Muscle of leg (tissue), 11 donors: Measurements from ENCODE around the gene EBF4. TPM values are rescaled to one million over a fixed set of nuclear protein-coding genes. Genes with fewer than 3 reads are reported as not detected.

Experiments used
- DNase-seq: peaks from one replicate; pipeline ENCODE4 v3.0.0; 2013
- H3K27ac ChIP-seq: one replicate; pipeline ENCODE4 v1.5.1; 2013; ENCODE audit warnings: mild to moderate bottlenecking, low read length, control low read depth
- H3K27me3 ChIP-seq: one replicate; pipeline ENCODE4 v1.6.1; 2013; ENCODE audit warnings: low read length; ENCODE audit not compliant: control insufficient read depth, insufficient read depth
- H3K36me3 ChIP-seq: one replicate; pipeline ENCODE4 v1.6.1; 2013; ENCODE audit warnings: low read length; ENCODE audit not compliant: control insufficient read depth, insufficient read depth
- H3K4me1 ChIP-seq: one replicate; pipeline ENCODE4 v1.6.1; 2013; ENCODE audit warnings: low read length; ENCODE audit not compliant: control insufficient read depth, insufficient read depth
- H3K4me3 ChIP-seq: one replicate; pipeline ENCODE4 v1.5.1; 2013; ENCODE audit warnings: low read length, control low read depth
- H3K9me3 ChIP-seq: replicated peaks from 2 replicates; pipeline ENCODE4 v1.6.1; 2013; ENCODE audit warnings: low read depth, low read length; ENCODE audit not compliant: control insufficient read depth
- WGBS: methylation state at CpG from one replicate; pipeline ENCODE4 v1.1.5; 2013; ENCODE audit warnings: missing lambda C conversion rate; ENCODE audit not compliant: insufficient coverage; 5-methylcytosine and 5-hydroxymethylcytosine counted together
- polyA plus RNA-seq, 8 donors: library from polyadenylated mRNA; unstranded; fragments of 120-200 nt; gene quantifications; one replicate each; pipeline versions ENCODE4 v1.2.1 to v1.2.3, GENCODE V29; 2013; ENCODE audit warnings: inconsistent platforms in 1 of 8, low replicate concordance in 1 of 8; ENCODE audit not compliant: insufficient read length in 8 of 8, insufficient read depth in 1 of 8
- total RNA-seq: library from RNA; stranded (reverse); fragments of 120-200 nt; gene quantifications from one replicate; pipeline ENCODE4 v1.2.4, GENCODE V29; 2013

EBF4 gene
- total and polyA plus RNA-seq, 9 donors, result 3.2 to 8.9 (median 4.4) TPM

DNA sequence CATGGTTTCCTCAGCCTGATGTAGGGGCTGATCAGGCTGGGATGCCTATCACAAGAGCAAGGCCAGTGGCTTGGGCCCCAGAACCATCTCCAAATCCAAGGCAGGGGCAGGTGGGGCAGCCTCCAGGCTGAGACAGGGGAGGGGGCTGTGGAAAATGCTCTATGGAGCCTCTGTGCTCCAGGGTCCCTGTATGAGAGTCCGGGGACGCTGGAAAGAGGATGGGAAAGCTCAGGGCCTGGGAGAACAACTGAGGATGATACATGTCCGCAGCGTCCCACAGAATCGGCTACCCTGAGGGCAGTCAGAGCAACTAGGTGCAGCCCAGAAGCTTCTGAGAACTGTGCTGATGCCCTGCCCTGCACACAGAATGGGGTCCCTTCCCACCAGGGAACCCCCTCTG is 64.4 kb downstream of the EBF4 start:
- Histone ChIP-seq H3K4me1 (peaks cover 11% of the 10 kb centered on the region), H3K27me3 (peaks cover 49% of the 10 kb centered on the region), H3K36me3 (no peaks in the 10 kb centered on the region), H3K27ac (no peak overlapping the region), H3K4me3 (no peak overlapping the region), H3K9me3 (no peaks in the 10 kb centered on the region)
- no peak for DNase-seq
- 87% methylated on average over 5 of the region's 5 CpGs for WGBS

DNA sequence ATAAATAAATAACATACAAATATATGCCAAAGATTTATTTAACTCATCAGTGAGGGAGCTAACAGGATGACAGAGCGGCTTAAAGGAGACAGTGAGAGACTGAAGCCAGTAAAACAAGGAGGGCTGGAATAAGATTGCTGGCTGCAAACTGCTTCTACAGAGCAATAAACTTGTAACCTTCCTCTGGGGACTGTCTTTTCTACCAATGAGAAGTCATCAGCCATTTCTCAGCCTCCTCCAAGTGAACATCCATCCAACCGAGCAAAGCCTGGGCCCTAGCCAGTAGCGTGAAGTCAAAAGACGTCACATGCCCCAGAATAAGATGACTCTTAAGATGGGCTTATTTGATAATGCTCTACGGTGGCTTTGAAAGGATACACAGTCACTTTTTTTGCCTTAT is 65.4 kb downstream of the EBF4 start:
- H3K4me3 ChIP-seq, result no peak overlapping the region
- peaks cover 44% of the 10 kb centered on the region for H3K27me3 ChIP-seq
- WGBS, result 35% methylated on average over 4 of the region's 5 CpGs

DNA sequence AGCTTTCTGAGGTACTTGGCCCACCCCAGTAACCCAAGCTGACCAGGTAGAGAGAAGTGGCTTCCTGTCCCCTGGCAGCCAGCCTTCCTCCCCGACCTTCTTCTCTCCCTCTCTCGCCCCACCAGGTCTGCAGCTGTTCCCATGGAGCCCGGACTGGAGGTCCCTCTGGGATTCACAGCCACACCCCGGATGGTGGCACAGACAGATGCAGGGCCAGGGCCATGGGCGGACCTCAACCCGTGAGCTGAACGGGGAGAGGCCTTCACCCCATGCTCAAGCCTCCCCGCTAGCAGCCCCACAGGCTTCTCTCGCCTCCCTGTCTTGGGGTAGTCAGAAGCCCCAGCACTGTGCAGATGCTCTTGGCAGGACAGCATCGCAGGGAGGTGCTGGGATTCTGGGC is 66.6 kb downstream of the EBF4 start:
- peaks cover 32% of the 10 kb centered on the region for H3K27me3 ChIP-seq
- 70% methylated on average over 5 of the region's 10 CpGs for WGBS

More for the DNA sequence above, 65.4 kb downstream of the EBF4 start:
- Histone ChIP-seq H3K4me1 (peaks cover 4% of the 10 kb centered on the region), H3K9me3 (no peaks in the 10 kb centered on the region), H3K27ac (no peak overlapping the region), H3K36me3 (no peaks in the 10 kb centered on the region)
- DNase-seq, result peak; percentile 84

DNA sequence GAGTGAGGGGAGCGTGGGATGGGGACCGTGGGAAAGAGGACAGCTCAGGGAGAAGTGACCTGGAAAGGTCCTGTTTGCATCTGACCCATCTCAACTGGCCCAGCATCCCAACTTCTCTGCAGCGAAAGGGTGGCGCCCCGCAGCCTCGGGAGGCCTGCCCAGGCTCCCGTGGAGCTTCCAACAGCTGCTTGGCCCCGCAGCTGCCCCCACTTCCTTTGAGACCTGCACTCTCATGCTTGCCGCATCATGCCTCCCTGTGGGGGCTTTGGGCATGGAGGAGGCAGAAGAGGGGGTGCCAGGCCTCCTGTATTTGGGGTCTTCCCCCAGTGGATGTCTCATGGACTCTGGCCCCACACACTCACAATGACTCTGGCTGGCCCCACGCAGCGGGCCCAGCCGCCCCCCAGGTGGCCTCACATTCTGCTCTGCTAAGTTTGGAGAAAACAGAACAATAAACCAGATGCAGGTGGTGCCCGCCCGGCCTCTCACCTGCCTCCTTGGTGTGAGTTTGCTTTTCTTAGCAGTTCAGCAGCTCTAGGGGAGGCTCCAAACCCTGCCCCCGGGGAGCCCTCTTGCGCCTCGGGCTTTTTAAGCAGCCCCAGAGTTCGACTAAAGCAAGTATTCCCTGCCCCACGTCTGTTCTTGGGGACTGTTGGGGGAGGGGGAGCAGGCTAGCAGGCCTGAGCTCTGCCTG is 67.2 kb downstream of the EBF4 start:
- DNase-seq, result no peak
- H3K36me3 ChIP-seq, result no peaks in the 10 kb centered on the region
- H3K9me3 ChIP-seq, result no peaks in the 10 kb centered on the region
- H3K4me1 ChIP-seq, result no peaks in the 10 kb centered on the region
- H3K27me3 ChIP-seq, result peaks cover 30% of the 10 kb centered on the region
- 39% methylated on average over 6 of the region's 19 CpGs for WGBS
- no peak overlapping the region for H3K4me3 ChIP-seq
- H3K27ac ChIP-seq, result no peak overlapping the region

More for the DNA sequence above, 66.6 kb downstream of the EBF4 start:
- Histone ChIP-seq H3K4me3 (no peak overlapping the region), H3K27ac (no peak overlapping the region), H3K4me1 (no peaks in the 10 kb centered on the region), H3K9me3 (no peaks in the 10 kb centered on the region), H3K36me3 (no peaks in the 10 kb centered on the region)
- no peak for DNase-seq

DNA sequence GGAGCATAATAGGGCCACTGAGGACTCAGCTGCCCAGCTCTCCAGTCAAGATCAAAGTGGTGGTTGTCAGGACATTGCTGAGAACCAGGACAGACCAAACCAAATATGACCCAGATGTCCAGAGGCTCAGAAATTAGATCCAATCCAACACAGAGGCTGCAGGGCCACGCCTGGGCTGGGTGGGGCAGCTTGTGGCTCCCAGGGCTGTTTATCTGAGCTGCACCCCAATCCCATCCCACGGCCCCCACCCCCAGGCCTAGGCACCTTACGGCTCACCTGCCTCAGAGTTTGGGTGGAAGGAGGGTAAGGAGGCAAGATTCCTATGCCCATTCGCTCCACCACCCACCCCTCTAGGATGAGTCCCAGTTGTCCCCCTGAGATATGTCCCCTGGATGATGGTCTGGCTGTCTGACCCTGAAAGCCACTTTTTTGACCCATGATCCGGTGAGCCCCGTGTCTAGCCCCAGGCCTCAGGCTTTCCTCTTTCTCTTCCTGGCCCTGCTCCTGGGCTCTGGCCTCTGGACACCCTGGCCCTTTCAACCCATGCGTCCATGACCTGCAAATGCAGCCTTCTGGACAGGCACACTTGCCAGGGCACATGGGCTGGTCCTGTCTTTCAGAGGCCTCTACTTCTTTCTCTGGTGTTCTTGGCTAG is 67.8 kb downstream of the EBF4 start:
- H3K27ac ChIP-seq, result no peak overlapping the region
- 84% methylated on average over 4 of the region's 7 CpGs for WGBS
- DNase-seq, result no peak
- peaks cover 23% of the 10 kb centered on the region for H3K27me3 ChIP-seq
- no peaks in the 10 kb centered on the region for H3K4me1 ChIP-seq
- no peaks in the 10 kb centered on the region for H3K36me3 ChIP-seq
- no peaks in the 10 kb centered on the region for H3K9me3 ChIP-seq
- no peak overlapping the region for H3K4me3 ChIP-seq

DNA sequence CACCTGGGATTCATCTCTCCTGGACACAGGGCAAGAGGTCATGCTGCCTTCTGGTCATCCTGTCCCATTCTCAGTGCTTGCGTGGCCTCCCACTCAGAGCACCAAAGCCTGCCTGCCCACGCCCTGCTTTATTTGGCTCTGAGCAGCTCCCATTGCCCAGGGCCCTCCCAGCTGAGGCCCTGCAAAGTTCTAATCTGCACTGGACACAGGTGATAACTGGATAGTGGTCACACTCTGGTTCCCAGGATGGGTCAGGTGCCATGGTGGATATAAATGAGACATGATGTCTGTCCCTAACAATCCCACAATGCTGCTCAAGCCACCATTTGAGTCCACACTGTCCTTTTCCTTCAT is 68.3 kb downstream of the EBF4 start:
- H3K27ac ChIP-seq, result no peak overlapping the region
- WGBS, result 94% methylated on average over 2 of the region's 2 CpGs
- H3K4me1 ChIP-seq, result no peaks in the 10 kb centered on the region
- DNase-seq, result no peak
- H3K36me3 ChIP-seq, result no peaks in the 10 kb centered on the region
- H3K27me3 ChIP-seq, result peaks cover 18% of the 10 kb centered on the region
- no peaks in the 10 kb centered on the region for H3K9me3 ChIP-seq
- no peak overlapping the region for H3K4me3 ChIP-seq

DNA sequence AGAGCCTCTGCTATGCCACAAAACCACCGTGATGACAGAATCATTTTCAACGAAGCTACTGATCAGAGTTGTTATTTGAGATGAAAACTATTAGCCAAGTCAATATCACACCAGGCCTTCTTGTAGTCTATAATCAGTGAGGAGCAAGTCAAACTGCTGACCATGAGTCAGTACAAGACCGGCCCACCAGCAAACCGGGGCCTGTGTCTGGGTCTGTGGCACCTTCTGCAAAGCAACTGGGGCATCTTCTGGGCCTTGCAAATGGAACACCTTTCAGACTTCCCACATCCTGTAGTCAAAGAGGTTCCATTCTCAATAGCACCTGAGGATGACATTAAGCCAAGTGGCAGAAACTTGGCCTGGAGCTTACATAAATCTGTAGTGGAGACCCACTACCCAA is 69.3 kb downstream of the EBF4 start:
- Histone ChIP-seq H3K27me3 (peaks cover 12% of the 10 kb centered on the region), H3K4me1 (no peaks in the 10 kb centered on the region), H3K4me3 (no peak overlapping the region), H3K27ac (no peak overlapping the region), H3K9me3 (no peaks in the 10 kb centered on the region), H3K36me3 (no peaks in the 10 kb centered on the region)
- DNase-seq, result no peak
- WGBS, result 89% methylated on average over 2 of the region's 4 CpGs

DNA sequence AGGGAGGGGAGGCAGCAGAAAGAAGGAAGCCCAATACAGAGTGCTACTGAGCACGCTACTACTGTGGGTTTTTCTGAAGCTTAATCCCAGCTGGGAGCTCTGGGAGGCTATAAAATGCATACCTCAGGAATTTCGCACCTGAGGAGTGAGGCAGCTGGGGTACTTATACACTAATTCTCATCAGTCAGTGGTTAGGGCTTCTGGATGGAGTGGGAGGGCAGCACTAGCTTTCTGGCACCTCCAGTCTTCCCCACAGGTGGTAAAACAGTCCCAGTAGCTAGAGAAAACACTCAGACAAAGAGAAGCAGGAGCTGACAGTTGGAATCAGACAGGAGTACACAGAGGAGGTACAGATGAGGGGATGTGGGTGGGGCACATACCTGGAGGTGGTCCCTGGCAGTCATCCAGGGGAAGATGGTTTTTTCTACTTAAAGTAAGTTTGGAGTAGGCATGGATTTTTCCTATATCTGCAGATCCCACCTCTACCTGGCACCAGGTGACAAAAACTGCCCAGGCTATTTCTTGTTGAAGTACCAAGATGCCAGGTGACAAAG is 70.1 kb downstream of the EBF4 start:
- no CpG with 5 or more reads among the region's 2 CpGs for WGBS
- DNase-seq, result no peak
- H3K4me3 ChIP-seq, result no peak overlapping the region
- H3K27ac ChIP-seq, result no peak overlapping the region
- H3K9me3 ChIP-seq, result no peaks in the 10 kb centered on the region
- no peaks in the 10 kb centered on the region for H3K4me1 ChIP-seq
- no peaks in the 10 kb centered on the region for H3K36me3 ChIP-seq
- peaks cover 9% of the 10 kb centered on the region for H3K27me3 ChIP-seq

DNA sequence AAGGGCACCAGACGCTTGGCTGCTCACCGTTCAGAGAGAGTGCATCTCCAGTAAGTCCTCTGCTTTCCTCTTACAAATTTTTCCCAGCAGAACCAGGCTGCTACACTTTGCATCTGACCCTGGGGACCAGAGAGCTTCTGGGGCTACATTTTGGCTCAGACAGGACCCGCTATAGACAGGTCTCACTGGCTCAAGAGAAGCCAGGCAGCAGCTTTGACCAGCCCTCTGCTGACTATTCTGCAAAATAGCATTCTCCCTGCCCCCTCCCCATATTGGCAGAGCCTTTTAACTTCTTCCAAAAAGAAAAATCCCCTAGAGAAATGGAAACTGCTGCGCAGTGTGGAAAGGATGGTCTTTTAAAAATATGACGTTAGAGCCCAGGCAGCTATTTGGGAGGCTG is 70.6 kb downstream of the EBF4 start:
- H3K27ac ChIP-seq, result no peak overlapping the region
- no CpG with 5 or more reads among the region's 5 CpGs for WGBS
- H3K4me3 ChIP-seq, result no peak overlapping the region
- H3K9me3 ChIP-seq, result no peaks in the 10 kb centered on the region
- peaks cover 11% of the 10 kb centered on the region for H3K27me3 ChIP-seq
- H3K36me3 ChIP-seq, result no peaks in the 10 kb centered on the region
- no peaks in the 10 kb centered on the region for H3K4me1 ChIP-seq
- no peak for DNase-seq

DNA sequence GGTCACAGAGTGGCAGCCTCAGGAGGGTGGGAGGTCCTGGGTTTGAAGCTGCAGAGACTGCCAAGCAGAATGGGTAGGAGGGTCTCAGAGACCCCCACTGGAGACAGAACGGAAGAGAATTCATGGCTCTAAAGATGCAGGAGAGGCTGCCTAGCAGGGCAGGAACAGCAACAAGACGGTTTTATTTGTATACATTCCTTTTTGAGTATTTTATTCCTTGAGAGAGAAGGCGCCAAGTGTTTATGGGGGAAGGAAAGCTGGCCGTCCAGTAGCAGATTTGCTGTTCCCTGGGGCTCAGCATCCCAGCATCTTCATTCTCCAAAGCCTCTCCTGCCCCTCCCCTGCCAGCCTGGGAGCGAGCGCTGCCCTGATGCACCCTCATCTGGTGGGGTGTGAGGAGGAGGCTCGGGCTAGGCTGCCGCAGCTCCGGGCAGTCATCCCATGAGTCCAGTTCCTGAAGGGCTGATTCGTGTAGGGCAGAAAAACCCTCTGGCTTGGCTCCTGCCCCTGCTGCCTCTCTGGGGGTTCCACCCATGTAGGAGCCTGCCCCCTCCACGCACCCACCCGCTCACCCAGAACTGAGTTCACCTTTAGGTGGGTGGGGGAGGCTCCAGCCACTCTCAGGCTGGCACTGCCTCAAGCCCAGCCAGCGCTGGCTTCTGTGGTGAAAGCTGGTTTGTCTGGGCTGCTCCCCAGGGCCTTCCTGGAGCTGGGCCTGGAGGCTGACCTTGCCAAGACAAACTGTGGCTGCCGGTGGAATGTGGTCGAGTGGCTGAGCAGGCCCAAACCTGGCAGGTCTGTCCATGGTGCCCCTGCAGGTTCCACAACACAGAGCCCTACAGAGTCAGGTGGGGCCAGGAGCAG is 75.4 kb downstream of the EBF4 start:
- no peaks in the 10 kb centered on the region for H3K9me3 ChIP-seq
- 57% methylated on average over 6 of the region's 15 CpGs for WGBS
- no peak overlapping the region for H3K27ac ChIP-seq
- no peak overlapping the region for H3K4me3 ChIP-seq
- H3K4me1 ChIP-seq, result no peaks in the 10 kb centered on the region
- H3K27me3 ChIP-seq, result peaks cover 20% of the 10 kb centered on the region
- no peak for DNase-seq
- no peaks in the 10 kb centered on the region for H3K36me3 ChIP-seq
